Adrenal gland (tissue), 12 donors: ENCODE data around the gene VEGFC. TPM values are rescaled to one million over a fixed set of nuclear protein-coding genes. Genes with fewer than 3 reads are reported as not detected.

Experiments used
- DNase-seq, 7 donors: peaks; one replicate each; pipeline ENCODE4 v3.0.0-alpha.2; 2019 to 2020
- H3K27ac ChIP-seq, 5 donors: fragments of 200-600 bp; sonication (generic) in 4 of 5; 1 replicate in 3 of 5; 2 replicates in 2 of 5; pipeline versions ENCODE4 v1.5.1 to v1.8.0; 2016 to 2020; ENCODE audit warnings: mild to moderate bottlenecking in 1 of 5
- H3K27me3 ChIP-seq: fragments of 200-600 bp; 2 replicates; pipeline ENCODE4 v1.8.0; 2021
- H3K36me3 ChIP-seq, 2 donors: fragments of 200-600 bp; replicated peaks in 1 of 2; 1 replicate in 1 of 2; 2 replicates in 1 of 2; pipeline versions ENCODE4 v1.5.1 to v1.8.0; 2018 to 2022
- H3K4me1 ChIP-seq, 2 donors: fragments of 200-600 bp; replicated peaks in 1 of 2; 1 replicate in 1 of 2; 2 replicates in 1 of 2; pipeline versions ENCODE4 v1.5.1 to v1.8.0; 2018 to 2021
- H3K4me3 ChIP-seq, 4 donors: fragments of 200-600 bp; sonication (generic) in 3 of 4; one replicate each; pipeline ENCODE4 v1.5.1; 2016 to 2018
- H3K9me3 ChIP-seq, 3 donors: fragments of 200-600 bp; sonication (generic) in 1 of 3; replicated peaks in 1 of 3; 1 replicate in 2 of 3; 2 replicates in 1 of 3; pipeline versions ENCODE4 v1.5.1 to v1.8.0; 2016 to 2021
- CTCF ChIP-seq, 6 experiments: fragments of 450-650 bp in 4 of 6; fragments of 200-600 bp in 2 of 6; sonication (generic) in 1 of 6; IDR thresholded peaks; 1 replicate in 5 of 6; 2 replicates in 1 of 6; pipeline versions ENCODE4 v1.5.1 to v1.8.0; 2016 to 2021; ENCODE audit warnings: antibody characterized with exemption in 6 of 6, mild to moderate bottlenecking in 2 of 6, moderate library complexity in 1 of 6
- POLR2A ChIP-seq, 2 donors: fragments of 450-650 bp; IDR thresholded peaks; one replicate each; pipeline ENCODE4 v1.6.1; 2017; ENCODE audit warnings: antibody characterized with exemption in 2 of 2, mild to moderate bottlenecking in 2 of 2, moderate library complexity in 1 of 2
- WGBS, 4 donors: extraction: QIAGEN DNeasy Blood & Tissue Kit in 2 of 4; methylation state at CpG; one replicate each; pipeline versions ENCODE4 v1.1.5 to v1.1.7; 2013 to 2017; 5-methylcytosine and 5-hydroxymethylcytosine counted together
- intact Hi-C, 2 donors: fragments of 100-400 bp; cut with DNase I; formaldehyde crosslinking; loops; one replicate each; pipeline versions ENCODE4 v1.14.1 to v1.15.0; 2022 to 2023
- polyA plus RNA-seq, 3 donors: library from polyadenylated mRNA; stranded (reverse); fragments of 200-250 nt in 2 of 3; fragments of 350-450 nt in 1 of 3; fragmentation: Illumina TruSeq in 1 of 3; extraction: RNeasy Lipid Tissue Mini Kit (QIAGEN cat#74804) in 1 of 3; gene quantifications; one replicate each; pipeline ENCODE4 v1.2.3, GENCODE V29; 2013 to 2014
- total RNA-seq, 9 donors: library from RNA; depleted of rRNA in 4 of 9; stranded (reverse); fragments of >200 nt in 4 of 9; fragments of 120-200 nt in 1 of 9; fragmentation: NEBNext Ultra II Directional in 1 of 9; extraction: Animal tissue kit (Norgen Biotek cat#: 25700) in 1 of 9; gene quantifications; one replicate each; pipeline versions ENCODE4 v1.1.0 to v1.2.4, GENCODE V29; 2013 to 2023
- donor health status: healthy with polysubstance abuse.
- donor health status: Bipolar disorder and iron deficiency.
- donor health status: DM: yes; HTN: yes; CAD: no.
- donor health status: DM: no; HTN: no; CAD: no.
- donor health status: DM: no; HTN: no; CAD: no.
- donor health status: DM: yes; HTN: yes; CAD: no.

The VEGFC gene
- total and polyA plus RNA-seq, 12 donors: 2.9 to 30.7 (median 8.2) TPM

GRCh38 chr4:176675810-176676209 is 116.9 kb downstream of the VEGFC start:
- no peak for DNase-seq
- no peaks in the 10 kb centered on the region for H3K36me3 ChIP-seq
- 64 to 78% (median 76%) methylated on average over 3 of the region's 3 CpGs for WGBS, 4 donors
- peaks cover 0 to 3% of the 10 kb centered on the region in 2 donors for H3K4me1 ChIP-seq
- intact Hi-C loops: no loop called here
- no peak for TF ChIP-seq CTCF (IDR thresholded peaks at IDR 0.05)
- TF ChIP-seq POLR2A (IDR thresholded peaks at IDR 0.05): no peak
- H3K9me3 ChIP-seq: no peaks in the 10 kb centered on the region
- H3K4me3 ChIP-seq: no peak overlapping the region
- no peak overlapping the region for H3K27ac ChIP-seq
- H3K27me3 ChIP-seq: no peaks in the 10 kb centered on the region

- no peak for TF ChIP-seq POLR2A (IDR thresholded peaks at IDR 0.05)
- no peak for TF ChIP-seq CTCF (IDR thresholded peaks at IDR 0.05)
- Histone ChIP-seq H3K9me3 (no peaks in the 10 kb centered on the region), H3K36me3 (no peaks in the 10 kb centered on the region), H3K27ac (no peak overlapping the region), H3K4me1 (no peaks in the 10 kb centered on the region), H3K27me3 (no peaks in the 10 kb centered on the region), H3K4me3 (no peak overlapping the region)
- DNase-seq: no peak
- WGBS, 4 donors: 68 to 86% (median 82%) methylated on average over 9 of the region's 9 CpGs
- intact Hi-C loops: no loop called here
These were observed 121.2 kb downstream of the VEGFC start for GRCh38 chr4:176671532-176671931.

- intact Hi-C loops: no loop called here
- no peaks in the 10 kb centered on the region for H3K4me1 ChIP-seq
- no peaks in the 10 kb centered on the region for H3K27me3 ChIP-seq
- H3K9me3 ChIP-seq: no peaks in the 10 kb centered on the region
- no peak overlapping the region for H3K27ac ChIP-seq
- no peak overlapping the region for H3K4me3 ChIP-seq
- no peaks in the 10 kb centered on the region for H3K36me3 ChIP-seq
- WGBS, 4 donors: 27 to 55% (median 50%) methylated on average over 2 of the region's 2 CpGs
- TF ChIP-seq CTCF (IDR thresholded peaks at IDR 0.05) (no peak), POLR2A (IDR thresholded peaks at IDR 0.05) (no peak)
- DNase-seq: no peak
These were observed 124.4 kb downstream of the VEGFC start for GRCh38 chr4:176668324-176668723.

- Histone ChIP-seq H3K27ac (no peak overlapping the region), H3K9me3 (no peaks in the 10 kb centered on the region), H3K27me3 (no peaks in the 10 kb centered on the region), H3K4me1 (no peaks in the 10 kb centered on the region), H3K36me3 (no peaks in the 10 kb centered on the region), H3K4me3 (no peak overlapping the region)
- 68 to 87% (median 83%) methylated on average over 4 of the region's 4 CpGs for whole genome bisulfite sequencing, 4 donors
- intact Hi-C loops: no loop called here
- no peak for DNase-seq
- TF ChIP-seq POLR2A (IDR thresholded peaks at IDR 0.05) (no peak), CTCF (IDR thresholded peaks at IDR 0.05) (no peak)
These were observed 127.8 kb downstream of the VEGFC start for GRCh38 chr4:176664964-176665363.
